CD14-positive monocyte (primary cell): Measurements from ENCODE around the gene WDR5. TPM values are rescaled to one million over a fixed set of nuclear protein-coding genes. Genes with fewer than 3 reads are reported as not detected.

Source experiments
- DNase-seq, 3 donors: peaks; one replicate each; pipeline ENCODE4 v3.0.0-alpha.2; 2011 to 2022
- H2AFZ ChIP-seq: 2 replicates; pipeline ENCODE4 v1.6.0; 2012; ENCODE audit warnings: mild to moderate bottlenecking, low read depth, low read length, inconsistent platforms; ENCODE audit not compliant: insufficient read depth, poor library complexity, severe bottlenecking
- H3K27ac ChIP-seq, 2 donors: 1 replicate in 1 of 2; 2 replicates in 1 of 2; pipeline ENCODE4 v1.5.1; 2012 to 2013; ENCODE audit warnings: low read length in 2 of 2, control low read depth in 1 of 2, inconsistent platforms in 1 of 2, low read depth in 1 of 2, mild to moderate bottlenecking in 1 of 2
- H3K27me3 ChIP-seq, 2 donors: one replicate each; pipeline versions ENCODE4 v1.6.0 to v1.6.1; 2011 to 2013; ENCODE audit warnings: low read length in 2 of 2; ENCODE audit not compliant: control insufficient read depth in 2 of 2, insufficient read depth in 2 of 2
- H3K36me3 ChIP-seq, 2 donors: replicated peaks in 1 of 2; 1 replicate in 1 of 2; 2 replicates in 1 of 2; pipeline versions ENCODE4 v1.5.1 to v1.6.1; 2012 to 2013; ENCODE audit warnings: low read length in 2 of 2, control low read depth in 1 of 2, inconsistent platforms in 1 of 2, mild to moderate bottlenecking in 1 of 2; ENCODE audit not compliant: insufficient read depth in 2 of 2, control insufficient read depth in 1 of 2
- H3K4me1 ChIP-seq, 2 donors: 1 replicate in 1 of 2; 2 replicates in 1 of 2; pipeline versions ENCODE4 v1.5.1 to v1.6.1; 2012 to 2013; ENCODE audit warnings: low read length in 2 of 2, control low read depth in 1 of 2, inconsistent platforms in 1 of 2, mild to moderate bottlenecking in 1 of 2, moderate library complexity in 1 of 2; ENCODE audit not compliant: insufficient read depth in 2 of 2, control insufficient read depth in 1 of 2
- H3K4me2 ChIP-seq: replicated peaks from 2 replicates; pipeline ENCODE3; 2012; ENCODE audit warnings: low read length, moderate library complexity, mild to moderate bottlenecking; ENCODE audit not compliant: poor library complexity, severe bottlenecking; ENCODE audit errors: extremely low read depth
- H3K4me3 ChIP-seq, 3 experiments: fragments of 200-600 bp in 1 of 3; sonication (generic) in 1 of 3; replicated peaks in 1 of 3; 1 replicate in 2 of 3; 2 replicates in 1 of 3; pipeline ENCODE4 v1.5.1; 2011 to 2013; ENCODE audit warnings: low read length in 3 of 3, mild to moderate bottlenecking in 3 of 3, control low read depth in 2 of 3, low read depth in 2 of 3, inconsistent platforms in 1 of 3, moderate library complexity in 1 of 3
- H3K79me2 ChIP-seq: 2 replicates; pipeline ENCODE4 v1.6.0; 2012; ENCODE audit warnings: mild to moderate bottlenecking, control low read depth, inconsistent platforms, low read length, moderate library complexity; ENCODE audit not compliant: insufficient read depth
- H3K9ac ChIP-seq: 2 replicates; pipeline ENCODE4 v1.6.0; 2017; ENCODE audit warnings: low read length, mild to moderate bottlenecking; ENCODE audit not compliant: insufficient read depth, poor library complexity, severe bottlenecking
- H3K9me3 ChIP-seq, 2 donors: replicated peaks in 1 of 2; 1 replicate in 1 of 2; 2 replicates in 1 of 2; pipeline versions ENCODE4 v1.5.1 to v1.6.1; 2012 to 2013; ENCODE audit warnings: low read length in 2 of 2, control low read depth in 1 of 2; ENCODE audit not compliant: control insufficient read depth in 1 of 2, insufficient read depth in 1 of 2
- H4K20me1 ChIP-seq: 2 replicates; pipeline ENCODE4 v1.6.0; 2012; ENCODE audit warnings: mild to moderate bottlenecking, low read length, control low read depth, moderate library complexity; ENCODE audit not compliant: insufficient read depth
- H3K27ac Mint-ChIP-seq, 7 donors: one replicate each; pipeline ENCODE4 v1.8.0; 2020; ENCODE audit warnings: mild to moderate bottlenecking in 7 of 7, mixed read lengths in 7 of 7, moderate library complexity in 6 of 7, inconsistent platforms in 2 of 7
- H3K27me3 Mint-ChIP-seq, 3 donors: one replicate each; pipeline ENCODE4 v1.8.0; 2021 to 2022; ENCODE audit warnings: low read depth in 3 of 3, mild to moderate bottlenecking in 3 of 3, mixed read lengths in 3 of 3, moderate library complexity in 3 of 3, inconsistent platforms in 1 of 3
- H3K36me3 Mint-ChIP-seq, 2 donors: one replicate each; pipeline ENCODE4 v1.8.0; 2020; ENCODE audit warnings: mixed read lengths in 2 of 2, inconsistent platforms in 1 of 2, mild to moderate bottlenecking in 1 of 2
- H3K4me1 Mint-ChIP-seq: one replicate; pipeline ENCODE4 v1.8.0; 2020; ENCODE audit warnings: mild to moderate bottlenecking, mixed read lengths
- H3K4me3 Mint-ChIP-seq, 2 donors: one replicate each; pipeline ENCODE4 v1.8.0; 2020; ENCODE audit warnings: mild to moderate bottlenecking in 2 of 2, mixed read lengths in 2 of 2, moderate library complexity in 1 of 2
- H3K9me3 Mint-ChIP-seq, 7 donors: one replicate each; pipeline ENCODE4 v1.8.0; 2020 to 2022; ENCODE audit warnings: mixed read lengths in 7 of 7, mild to moderate bottlenecking in 6 of 7, moderate library complexity in 6 of 7, inconsistent platforms in 2 of 7
- CTCF ChIP-seq: fragments of 200-600 bp; IDR thresholded peaks from one replicate; pipeline ENCODE4 v1.8.0; 2022; ENCODE audit warnings: antibody characterized with exemption, mild to moderate bottlenecking
- WGBS: methylation state at CpG from one replicate; pipeline ENCODE4 v1.1.5; 2013; ENCODE audit warnings: missing lambda C conversion rate; ENCODE audit not compliant: insufficient coverage; 5-methylcytosine and 5-hydroxymethylcytosine counted together
- intact Hi-C, 2 donors: fragments of 100-400 bp; cut with micrococcal nuclease; formaldehyde crosslinking; loops; one replicate each; pipeline versions ENCODE4 v1.15.0 to v1.15.1; 2023
- polyA plus RNA-seq, 3 donors: library from polyadenylated mRNA; depleted of rRNA in 1 of 3; unstranded in 2 of 3; stranded (reverse) in 1 of 3; fragments of 300-500 nt in 2 of 3; fragments of >200 nt in 1 of 3; fragmentation: Illumina TruSeq in 2 of 3; gene quantifications; 1 replicate in 2 of 3; 2 replicates in 1 of 3; pipeline ENCODE4 v1.2.3, GENCODE V29; 2012 to 2021

The WDR5 gene
- polyA plus RNA-seq, 3 donors = 8.7 to 17.3 (median 10.2) TPM

GRCh38 chr9:134170532-134171315 lies 34.8 kb downstream of the WDR5 start:
- Mint-ChIP-seq H3K4me3 (no peak overlapping the region), H3K27ac (no peak overlapping the region), H3K9me3 (peaks cover 3 to 10% (median 6%) of the 10 kb centered on the region in 7 donors), H3K27me3 (no peaks in the 10 kb centered on the region), H3K4me1 (peaks cover 26% of the 10 kb centered on the region), H3K36me3 (peaks cover 0 to 9% of the 10 kb centered on the region in 2 donors)
- H3K79me2 ChIP-seq = no peaks in the 10 kb centered on the region
- WGBS = 37% methylated on average over 11 of the region's 17 CpGs
- H2AFZ ChIP-seq = no peak overlapping the region
- H3K4me2 ChIP-seq = peak overlapping the region; percentile 38
- no peaks in the 10 kb centered on the region for H4K20me1 ChIP-seq
- H3K4me1 ChIP-seq = peaks cover 0 to 9% of the 10 kb centered on the region in 2 donors
- no peak for TF ChIP-seq CTCF
- H3K36me3 ChIP-seq = no peaks in the 10 kb centered on the region
- H3K27ac ChIP-seq = no peak overlapping the region
- no peak for DNase-seq
- peaks cover 0 to 6% of the 10 kb centered on the region in 2 donors for H3K9me3 ChIP-seq
- intact Hi-C loops = loop anchor here (1.0 to 5.0 kb wide), 4 partner anchors 72 to 273 kb away; no protein-coding TSS in a partner anchor
- no peak overlapping the region for H3K9ac ChIP-seq
- H3K4me3 ChIP-seq = no peak overlapping the region
- no peaks in the 10 kb centered on the region for H3K27me3 ChIP-seq

GRCh38 chr9:134171316-134172197 lies 35.7 kb downstream of the WDR5 start:
- H3K4me2 ChIP-seq = peak overlapping the region; percentile 42
- H3K9ac ChIP-seq = no peak overlapping the region
- WGBS = 7% methylated on average over 6 of the region's 23 CpGs
- DNase-seq = peak in 1 of 3 donors; percentile 17
- peaks cover 26% of the 10 kb centered on the region for H3K4me1 Mint-ChIP-seq
- peak overlapping the region; percentile 52 to 58 for H3K27ac ChIP-seq
- no peaks in the 10 kb centered on the region for H3K79me2 ChIP-seq
- H4K20me1 ChIP-seq = no peaks in the 10 kb centered on the region
- H3K4me3 ChIP-seq = no peak overlapping the region
- peak overlapping the region; percentile 61 for H2AFZ ChIP-seq
- peaks cover 0 to 6% of the 10 kb centered on the region in 2 donors for H3K9me3 ChIP-seq
- H3K27ac Mint-ChIP-seq = peak overlapping the region; percentile 40 to 86 (median 72)
- no peak for TF ChIP-seq CTCF
- peaks cover 0 to 9% of the 10 kb centered on the region in 2 donors for H3K4me1 ChIP-seq
- intact Hi-C loops = loop anchor here (2.0 to 5.0 kb wide), 3 partner anchors 71 to 271 kb away; no protein-coding TSS in a partner anchor
- H3K27me3 Mint-ChIP-seq = peaks cover 0 to 4% (median 1%) of the 10 kb centered on the region in 3 donors
- peak overlapping the region; percentile 41 to 78 for H3K4me3 Mint-ChIP-seq
- no peaks in the 10 kb centered on the region for H3K36me3 ChIP-seq
- H3K9me3 Mint-ChIP-seq = peaks cover 3 to 9% (median 6%) of the 10 kb centered on the region in 7 donors
- no peaks in the 10 kb centered on the region for H3K27me3 ChIP-seq
- H3K36me3 Mint-ChIP-seq = peaks cover 0 to 9% of the 10 kb centered on the region in 2 donors
